Peyer's patch (tissue), 4 donors: Measurements from ENCODE around the gene ZFYVE1.
"Not testable (repeated sequence)": the region's sequence is repeated elsewhere in the genome, so short reads cannot be mapped to it uniquely, and the experiment has no call there.

Source experiments
- CTCF ChIP-seq, 6 experiments: fragments of 450-650 bp in 4 of 6; fragments of 200-600 bp in 2 of 6; sonication (generic) in 1 of 6; IDR thresholded peaks; one replicate each; pipeline ENCODE4 v1.5.1; 2017 to 2019; ENCODE audit warnings: antibody characterized with exemption in 6 of 6, mild to moderate bottlenecking in 3 of 6, moderate library complexity in 1 of 6
- POLR2A ChIP-seq, 2 donors: fragments of 450-650 bp; IDR thresholded peaks; one replicate each; pipeline ENCODE4 v1.5.1; 2017; ENCODE audit warnings: antibody characterized with exemption in 2 of 2, mild to moderate bottlenecking in 2 of 2, moderate library complexity in 2 of 2

- not testable (repeated sequence) for TF ChIP-seq CTCF, POLR2A (IDR thresholded peaks at IDR 0.05)
Observed at GRCh38 chr14:72956741-72957140, 70.2 kb downstream of the ZFYVE1 start.
